Hepatocyte (in vitro differentiated cells): ENCODE measurements around the gene SHMT2.

Experiments
- EZH2 ChIP-seq: fragments of 200-600 bp; sonication (generic); IDR thresholded peaks from 2 replicates; pipeline ENCODE4 v1.6.1; 2016; ENCODE audit warnings: antibody characterized with exemption, mild to moderate bottlenecking, borderline replicate concordance
- EZH2phosphoT487 ChIP-seq: fragments of 200-600 bp; sonication (generic); IDR thresholded peaks from one replicate; pipeline ENCODE4 v1.6.1; 2018; ENCODE audit warnings: antibody characterized with exemption, mild to moderate bottlenecking, low read depth, moderate library complexity; ENCODE audit not compliant: unreplicated experiment, severe bottlenecking
- TF ChIP-seq, protein P1 (sequence below): fragments of 200-600 bp; sonication (generic); IDR thresholded peaks from 2 replicates; pipeline ENCODE4 v1.5.1; 2016; ENCODE audit warnings: antibody characterized with exemption, mild to moderate bottlenecking; ENCODE audit not compliant: poor library complexity

GRCh38 chr12:57218030-57218853 lies 11.3 kb upstream of the SHMT2 start:
- TF ChIP-seq, protein P1, sequence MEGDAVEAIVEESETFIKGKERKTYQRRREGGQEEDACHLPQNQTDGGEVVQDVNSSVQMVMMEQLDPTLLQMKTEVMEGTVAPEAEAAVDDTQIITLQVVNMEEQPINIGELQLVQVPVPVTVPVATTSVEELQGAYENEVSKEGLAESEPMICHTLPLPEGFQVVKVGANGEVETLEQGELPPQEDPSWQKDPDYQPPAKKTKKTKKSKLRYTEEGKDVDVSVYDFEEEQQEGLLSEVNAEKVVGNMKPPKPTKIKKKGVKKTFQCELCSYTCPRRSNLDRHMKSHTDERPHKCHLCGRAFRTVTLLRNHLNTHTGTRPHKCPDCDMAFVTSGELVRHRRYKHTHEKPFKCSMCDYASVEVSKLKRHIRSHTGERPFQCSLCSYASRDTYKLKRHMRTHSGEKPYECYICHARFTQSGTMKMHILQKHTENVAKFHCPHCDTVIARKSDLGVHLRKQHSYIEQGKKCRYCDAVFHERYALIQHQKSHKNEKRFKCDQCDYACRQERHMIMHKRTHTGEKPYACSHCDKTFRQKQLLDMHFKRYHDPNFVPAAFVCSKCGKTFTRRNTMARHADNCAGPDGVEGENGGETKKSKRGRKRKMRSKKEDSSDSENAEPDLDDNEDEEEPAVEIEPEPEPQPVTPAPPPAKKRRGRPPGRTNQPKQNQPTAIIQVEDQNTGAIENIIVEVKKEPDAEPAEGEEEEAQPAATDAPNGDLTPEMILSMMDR = no peak
- TF ChIP-seq EZH2phosphoT487 (no peak), EZH2 (no peak)
